ENCODE measurements around the gene ZCCHC24.

DNA sequence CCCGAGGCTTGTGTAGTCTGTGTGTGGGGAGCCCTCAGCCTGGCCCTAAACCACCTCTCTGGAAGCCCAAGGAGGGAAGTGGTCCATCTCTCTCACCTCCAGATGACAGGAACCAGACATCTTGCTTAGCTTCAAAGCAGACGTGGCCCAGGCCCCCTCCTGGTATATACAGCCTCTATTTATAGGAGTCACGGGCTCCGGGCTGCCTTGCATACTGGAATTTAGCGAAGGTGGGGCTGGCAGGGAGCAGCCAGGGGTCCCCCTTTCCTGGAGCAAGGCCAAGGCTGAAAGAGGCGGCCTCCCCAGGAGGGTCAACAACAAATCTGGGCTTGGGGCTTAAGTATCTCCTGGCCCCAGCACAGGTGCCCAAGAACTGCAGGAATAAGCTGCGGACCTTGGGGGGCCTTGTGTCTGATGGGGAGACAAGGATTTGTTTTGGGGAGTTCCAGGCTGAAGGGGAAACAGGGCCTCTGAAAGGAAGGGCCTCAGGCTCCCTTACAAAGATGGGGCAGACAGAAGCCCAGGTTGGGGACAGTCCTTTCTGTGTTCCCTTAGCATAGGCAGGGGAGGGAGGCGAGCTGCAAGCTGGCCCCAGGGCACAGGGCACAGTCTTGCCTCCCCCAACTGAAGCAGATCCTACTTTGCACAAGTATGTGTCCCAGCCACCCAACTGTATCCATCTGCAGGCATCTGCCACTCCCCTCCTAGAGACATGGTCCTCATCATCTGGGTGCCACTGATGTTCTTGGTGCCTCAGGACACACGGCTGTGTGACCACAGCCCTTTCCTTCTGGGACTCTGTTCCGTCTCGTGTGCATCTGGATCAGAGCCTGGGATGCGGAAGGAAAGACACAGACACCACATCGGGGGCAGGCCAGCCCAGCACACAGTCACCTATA, 11.9 kb downstream of the ZCCHC24 start:
- TF ChIP-seq EZH2 (IDR thresholded peaks at IDR 0.05): no peak
- TF ChIP-seq, protein P1, sequence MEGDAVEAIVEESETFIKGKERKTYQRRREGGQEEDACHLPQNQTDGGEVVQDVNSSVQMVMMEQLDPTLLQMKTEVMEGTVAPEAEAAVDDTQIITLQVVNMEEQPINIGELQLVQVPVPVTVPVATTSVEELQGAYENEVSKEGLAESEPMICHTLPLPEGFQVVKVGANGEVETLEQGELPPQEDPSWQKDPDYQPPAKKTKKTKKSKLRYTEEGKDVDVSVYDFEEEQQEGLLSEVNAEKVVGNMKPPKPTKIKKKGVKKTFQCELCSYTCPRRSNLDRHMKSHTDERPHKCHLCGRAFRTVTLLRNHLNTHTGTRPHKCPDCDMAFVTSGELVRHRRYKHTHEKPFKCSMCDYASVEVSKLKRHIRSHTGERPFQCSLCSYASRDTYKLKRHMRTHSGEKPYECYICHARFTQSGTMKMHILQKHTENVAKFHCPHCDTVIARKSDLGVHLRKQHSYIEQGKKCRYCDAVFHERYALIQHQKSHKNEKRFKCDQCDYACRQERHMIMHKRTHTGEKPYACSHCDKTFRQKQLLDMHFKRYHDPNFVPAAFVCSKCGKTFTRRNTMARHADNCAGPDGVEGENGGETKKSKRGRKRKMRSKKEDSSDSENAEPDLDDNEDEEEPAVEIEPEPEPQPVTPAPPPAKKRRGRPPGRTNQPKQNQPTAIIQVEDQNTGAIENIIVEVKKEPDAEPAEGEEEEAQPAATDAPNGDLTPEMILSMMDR (IDR thresholded peaks at IDR 0.05): no peak
